Vagina (tissue), 2 donors: ENCODE results near the gene HMCN1.

ENCODE experiments used
- POLR2AphosphoS5 ChIP-seq, 2 donors: sonication (generic); formaldehyde crosslinking; IDR thresholded peaks; one replicate each; pipeline ENCODE4 v1.9.0; 2017; ENCODE audit warnings: antibody characterized with exemption in 2 of 2, mild to moderate bottlenecking in 2 of 2, low read depth in 1 of 2; ENCODE audit not compliant: insufficient read depth in 1 of 2
- TF ChIP-seq, protein P1 (sequence below), 3 experiments: fragments of 450-650 bp in 2 of 3; fragments of 200-600 bp in 1 of 3; sonication (generic) in 1 of 3; IDR thresholded peaks; one replicate each; pipeline ENCODE4 v1.5.1; 2017 to 2019; ENCODE audit warnings: antibody characterized with exemption in 3 of 3, mild to moderate bottlenecking in 2 of 3, moderate library complexity in 2 of 3

DNA sequence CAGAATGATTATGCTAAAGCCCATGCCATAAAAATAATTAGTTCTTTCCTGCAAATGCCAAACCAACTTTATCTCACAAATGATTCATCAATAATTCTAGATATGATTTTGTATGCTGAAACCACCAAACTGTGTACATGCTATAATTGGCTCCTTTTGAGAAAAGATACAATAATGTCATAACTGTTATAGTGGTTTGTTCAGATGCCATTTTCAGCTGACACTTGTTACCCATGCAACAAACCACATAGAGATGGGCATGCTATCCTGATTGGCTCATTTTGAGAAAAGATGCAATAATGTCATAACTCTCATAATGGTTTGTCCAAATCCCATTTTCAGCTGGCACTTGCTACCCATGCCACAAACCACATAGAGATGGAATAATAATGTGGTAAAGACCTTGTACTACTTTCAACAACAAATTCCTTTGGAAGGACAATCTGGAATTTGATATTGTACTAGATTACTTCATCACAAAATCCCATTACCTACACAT lies 357.1 kb downstream of the HMCN1 start:
- TF ChIP-seq POLR2AphosphoS5 (IDR thresholded peaks at IDR 0.05; ENCODE audit: insufficient read depth in 1 of 2, low read depth in 1 of 2): no peak
- TF ChIP-seq, protein P1, sequence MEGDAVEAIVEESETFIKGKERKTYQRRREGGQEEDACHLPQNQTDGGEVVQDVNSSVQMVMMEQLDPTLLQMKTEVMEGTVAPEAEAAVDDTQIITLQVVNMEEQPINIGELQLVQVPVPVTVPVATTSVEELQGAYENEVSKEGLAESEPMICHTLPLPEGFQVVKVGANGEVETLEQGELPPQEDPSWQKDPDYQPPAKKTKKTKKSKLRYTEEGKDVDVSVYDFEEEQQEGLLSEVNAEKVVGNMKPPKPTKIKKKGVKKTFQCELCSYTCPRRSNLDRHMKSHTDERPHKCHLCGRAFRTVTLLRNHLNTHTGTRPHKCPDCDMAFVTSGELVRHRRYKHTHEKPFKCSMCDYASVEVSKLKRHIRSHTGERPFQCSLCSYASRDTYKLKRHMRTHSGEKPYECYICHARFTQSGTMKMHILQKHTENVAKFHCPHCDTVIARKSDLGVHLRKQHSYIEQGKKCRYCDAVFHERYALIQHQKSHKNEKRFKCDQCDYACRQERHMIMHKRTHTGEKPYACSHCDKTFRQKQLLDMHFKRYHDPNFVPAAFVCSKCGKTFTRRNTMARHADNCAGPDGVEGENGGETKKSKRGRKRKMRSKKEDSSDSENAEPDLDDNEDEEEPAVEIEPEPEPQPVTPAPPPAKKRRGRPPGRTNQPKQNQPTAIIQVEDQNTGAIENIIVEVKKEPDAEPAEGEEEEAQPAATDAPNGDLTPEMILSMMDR (IDR thresholded peaks at IDR 0.05): no peak
